GM10266 (cell line): ENCODE measurements around the gene LDLRAD4.

Experiments
- DNase-seq: peaks from one replicate; pipeline ENCODE4 v3.0.0; 2012; ENCODE audit errors: extremely low spot score
- TF ChIP-seq, protein P1 (sequence below): IDR thresholded peaks from 2 replicates; pipeline ENCODE4 v1.5.1; 2012; ENCODE audit warnings: mild to moderate bottlenecking, low read depth; ENCODE audit not compliant: control insufficient read depth, insufficient read depth; ENCODE audit errors: missing control alignments

LDLRAD4 gene

GRCh38 chr18:13568443-13569392 is 350.2 kb downstream of the LDLRAD4 start:
- DNase-seq = peak; percentile 75
- TF ChIP-seq, protein P1, sequence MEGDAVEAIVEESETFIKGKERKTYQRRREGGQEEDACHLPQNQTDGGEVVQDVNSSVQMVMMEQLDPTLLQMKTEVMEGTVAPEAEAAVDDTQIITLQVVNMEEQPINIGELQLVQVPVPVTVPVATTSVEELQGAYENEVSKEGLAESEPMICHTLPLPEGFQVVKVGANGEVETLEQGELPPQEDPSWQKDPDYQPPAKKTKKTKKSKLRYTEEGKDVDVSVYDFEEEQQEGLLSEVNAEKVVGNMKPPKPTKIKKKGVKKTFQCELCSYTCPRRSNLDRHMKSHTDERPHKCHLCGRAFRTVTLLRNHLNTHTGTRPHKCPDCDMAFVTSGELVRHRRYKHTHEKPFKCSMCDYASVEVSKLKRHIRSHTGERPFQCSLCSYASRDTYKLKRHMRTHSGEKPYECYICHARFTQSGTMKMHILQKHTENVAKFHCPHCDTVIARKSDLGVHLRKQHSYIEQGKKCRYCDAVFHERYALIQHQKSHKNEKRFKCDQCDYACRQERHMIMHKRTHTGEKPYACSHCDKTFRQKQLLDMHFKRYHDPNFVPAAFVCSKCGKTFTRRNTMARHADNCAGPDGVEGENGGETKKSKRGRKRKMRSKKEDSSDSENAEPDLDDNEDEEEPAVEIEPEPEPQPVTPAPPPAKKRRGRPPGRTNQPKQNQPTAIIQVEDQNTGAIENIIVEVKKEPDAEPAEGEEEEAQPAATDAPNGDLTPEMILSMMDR = no peak

- TF ChIP-seq, protein P1 = no peak
- DNase-seq = no peak
Measured at GRCh38 chr18:13570216-13570615, 351.7 kb downstream of the LDLRAD4 start.

DNA sequence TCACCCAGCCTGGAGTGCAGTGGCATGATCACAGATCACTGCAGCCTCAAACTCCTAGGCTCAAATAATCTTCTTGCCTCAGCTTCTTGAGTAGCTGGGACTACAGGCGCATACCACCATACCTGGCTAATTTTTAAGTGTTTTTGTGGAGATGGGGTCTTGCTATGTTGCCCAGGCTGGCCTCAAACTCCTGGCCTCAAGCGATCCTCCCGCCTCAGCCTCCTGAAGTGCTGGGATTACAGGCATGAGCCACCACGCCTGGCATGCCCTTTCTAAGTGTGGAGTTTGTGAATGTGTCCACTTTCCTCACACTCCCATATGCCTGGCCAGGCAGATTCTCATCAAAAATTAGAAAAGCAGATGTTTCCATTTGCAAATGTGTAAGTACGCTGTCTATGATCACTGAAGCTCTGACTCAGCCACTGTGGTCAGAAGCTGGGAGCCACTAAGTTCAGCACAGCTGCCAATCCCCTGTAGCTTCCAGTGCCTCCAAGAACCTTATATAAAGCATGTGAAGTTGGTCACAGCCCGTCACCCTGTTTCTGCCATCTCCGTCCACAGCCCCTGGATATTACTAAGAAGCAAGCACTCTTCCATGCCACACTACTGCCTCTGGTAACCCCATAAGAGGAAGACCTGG is 352.4 kb downstream of the LDLRAD4 start:
- no peak for DNase-seq
- TF ChIP-seq, protein P1 = no peak

DNA sequence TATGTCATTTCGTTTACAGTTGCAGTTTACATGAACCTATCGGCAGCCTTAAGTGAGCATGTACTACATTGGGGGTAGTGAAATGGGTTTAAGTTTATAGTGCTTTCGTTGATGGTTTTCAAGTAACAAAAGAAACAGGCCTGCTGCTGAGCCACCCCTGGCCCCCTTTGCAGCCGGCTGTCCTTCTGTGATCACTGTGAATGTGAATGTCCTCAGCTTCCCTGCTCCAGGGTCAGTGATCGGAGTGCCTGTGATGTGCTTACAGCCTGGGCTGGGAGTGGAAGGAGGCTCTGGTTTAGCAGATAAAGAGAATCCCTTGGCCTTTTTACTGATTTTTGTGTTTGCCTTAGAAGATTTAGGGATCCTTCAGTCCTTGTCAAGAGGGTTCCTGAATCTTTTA is 353.6 kb downstream of the LDLRAD4 start:
- TF ChIP-seq, protein P1 = no peak

DNA sequence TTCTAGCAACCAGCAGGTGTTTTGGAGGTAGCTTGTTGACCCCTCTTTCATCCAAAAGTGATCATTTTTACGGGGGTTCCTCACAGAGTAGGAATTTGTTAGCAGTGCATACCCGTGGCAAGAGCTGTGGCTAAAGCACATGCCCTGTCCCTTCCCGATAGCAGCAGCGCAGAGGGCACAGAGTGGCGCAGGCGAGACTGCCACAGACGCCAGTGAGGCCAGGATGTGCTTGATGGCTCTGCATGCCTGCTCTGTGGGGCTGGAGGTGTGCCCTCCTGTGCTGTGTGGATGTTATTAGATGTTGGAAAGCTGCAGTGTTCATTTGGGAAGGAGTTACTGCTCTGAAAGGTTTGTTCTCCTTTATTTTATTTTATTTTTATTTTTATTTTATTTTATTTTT is 354.2 kb downstream of the LDLRAD4 start:
- TF ChIP-seq, protein P1 = no peak
- no peak for DNase-seq

More for the DNA sequence above, 353.6 kb downstream of the LDLRAD4 start:
- no peak for DNase-seq

- TF ChIP-seq, protein P1 = no peak
- no peak for DNase-seq
Measured at GRCh38 chr18:13573750-13574149, 355.2 kb downstream of the LDLRAD4 start.

GRCh38 chr18:13574355-13574754 is 355.8 kb downstream of the LDLRAD4 start:
- TF ChIP-seq, protein P1 = no peak
- DNase-seq = no peak
